ENCODE measurements around the gene LPCAT2.

Gene LPCAT2

GRCh38 chr16:55572439-55572838 is 63.6 kb downstream of the LPCAT2 start:
- no peak for ATAC-seq
- TF ChIP-seq TCF4 (CRISPR knock-in tag; IDR thresholded peaks at IDR 0.05; ENCODE audit: borderline replicate concordance) = no peak
- no peak for TF ChIP-seq ZFP30 (CRISPR knock-in tag; IDR thresholded peaks at IDR 0.05)
- TF ChIP-seq SNAI2 (CRISPR knock-in tag; IDR thresholded peaks at IDR 0.05) = no peak
- TF ChIP-seq BACH2 (CRISPR knock-in tag; IDR thresholded peaks at IDR 0.05; ENCODE audit: borderline replicate concordance) = no peak
- no peak for TF ChIP-seq CREB5 (CRISPR knock-in tag; IDR thresholded peaks at IDR 0.05; ENCODE audit: low read depth)
- no peak for TF ChIP-seq ESRRG (CRISPR knock-in tag; IDR thresholded peaks at IDR 0.05)
- no peak for TF ChIP-seq CSRNP3 (CRISPR knock-in tag; IDR thresholded peaks at IDR 0.05)
- TF ChIP-seq OSR1 (CRISPR knock-in tag; IDR thresholded peaks at IDR 0.05) = no peak
- no peak for TF ChIP-seq TSHZ2 (CRISPR knock-in tag; IDR thresholded peaks at IDR 0.05)
- TF ChIP-seq PPARA (CRISPR knock-in tag; IDR thresholded peaks at IDR 0.05; ENCODE audit: borderline replicate concordance) = no peak
- no peak for TF ChIP-seq ISL1 (CRISPR knock-in tag; IDR thresholded peaks at IDR 0.05)
- no peak for TF ChIP-seq ZFP3 (CRISPR knock-in tag; IDR thresholded peaks at IDR 0.05)
- no peak for TF ChIP-seq POU6F1 (CRISPR knock-in tag; IDR thresholded peaks at IDR 0.05; ENCODE audit: borderline replicate concordance, low read depth)
- TF ChIP-seq ZNF8 (CRISPR knock-in tag; IDR thresholded peaks at IDR 0.05) = no peak
- no peak for TF ChIP-seq TOX (CRISPR knock-in tag; IDR thresholded peaks at IDR 0.05; ENCODE audit: borderline replicate concordance)
- TF ChIP-seq CSDC2 (CRISPR knock-in tag; IDR thresholded peaks at IDR 0.05) = no peak
- no peak for TF ChIP-seq ZNF565 (CRISPR knock-in tag; conservative IDR thresholded peaks at IDR 0.05; ENCODE audit: low read depth)
- no peak for TF ChIP-seq ZNF70 (CRISPR knock-in tag; IDR thresholded peaks at IDR 0.05)

- ATAC-seq = no peak
- TF ChIP-seq CSDC2 (CRISPR knock-in tag; IDR thresholded peaks at IDR 0.05) = no peak
- TF ChIP-seq TSHZ2 (CRISPR knock-in tag; IDR thresholded peaks at IDR 0.05) = no peak
- TF ChIP-seq TCF4 (CRISPR knock-in tag; IDR thresholded peaks at IDR 0.05; ENCODE audit: borderline replicate concordance) = no peak
- no peak for TF ChIP-seq ZFP30 (CRISPR knock-in tag; IDR thresholded peaks at IDR 0.05)
- no peak for TF ChIP-seq ARNTL (CRISPR knock-in tag; IDR thresholded peaks at IDR 0.05; ENCODE audit: borderline replicate concordance, low read depth)
- no peak for TF ChIP-seq OSR1 (CRISPR knock-in tag; IDR thresholded peaks at IDR 0.05)
- no peak for TF ChIP-seq ZNF8 (CRISPR knock-in tag; IDR thresholded peaks at IDR 0.05)
These were observed 65.9 kb downstream of the LPCAT2 start for GRCh38 chr16:55574811-55575210.

GRCh38 chr16:55575496-55575895 is 66.6 kb downstream of the LPCAT2 start:
- ATAC-seq = no peak
- TF ChIP-seq ZFP30 (CRISPR knock-in tag; IDR thresholded peaks at IDR 0.05) = no peak
- no peak for TF ChIP-seq ZFP3 (CRISPR knock-in tag; IDR thresholded peaks at IDR 0.05)
- no peak for TF ChIP-seq ZNF8 (CRISPR knock-in tag; IDR thresholded peaks at IDR 0.05)
- TF ChIP-seq TSHZ2 (CRISPR knock-in tag; IDR thresholded peaks at IDR 0.05) = no peak
- no peak for TF ChIP-seq PATZ1 (CRISPR knock-in tag; IDR thresholded peaks at IDR 0.05; ENCODE audit: borderline replicate concordance)
- TF ChIP-seq SNAI2 (CRISPR knock-in tag; IDR thresholded peaks at IDR 0.05) = no peak
- no peak for TF ChIP-seq TCF4 (CRISPR knock-in tag; IDR thresholded peaks at IDR 0.05; ENCODE audit: borderline replicate concordance)
- TF ChIP-seq CSRNP3 (CRISPR knock-in tag; IDR thresholded peaks at IDR 0.05) = no peak
- TF ChIP-seq OSR1 (CRISPR knock-in tag; IDR thresholded peaks at IDR 0.05) = no peak
- TF ChIP-seq ZNF565 (CRISPR knock-in tag; conservative IDR thresholded peaks at IDR 0.05; ENCODE audit: low read depth) = no peak
